PC-3 (cell line): ENCODE data around the gene SLC24A3. TPM values are rescaled to one million over a fixed set of nuclear protein-coding genes. Genes with fewer than 3 reads are reported as not detected.

Experiments used
- ATAC-seq: fragments of 200-7000 bp; cut with Tn5 transposase; 2 replicates; pipeline ENCODE4 v1.9.1; 2020; ENCODE audit warnings: mild to moderate bottlenecking, moderate library complexity
- BruUV-seq: library from RNA; stranded (reverse); fragments of 400-500 nt; replicated peaks from 2 replicates; lab custom pipeline; 2021; lab: Mats Ljungman, UMichigan
- CTCF ChIA-PET: fragments of 300-600 bp; sonication (Branson Sonifier 250); formaldehyde crosslinking; loops from one replicate; lab custom pipeline; 2022; ENCODE audit warnings: antibody characterized with exemption; lab: Charles Lee
- POLR2A ChIA-PET: fragments of 300-600 bp; sonication (Branson Sonifier 250); formaldehyde crosslinking; loops from one replicate; lab custom pipeline; 2022; ENCODE audit warnings: antibody characterized with exemption; ENCODE audit not compliant: unreplicated experiment; lab: Charles Lee
- DNase-seq: peaks from one replicate; pipeline ENCODE4 v3.0.0-alpha.2; 2015
- H2AFZ ChIP-seq: fragments of 300-600 bp; sonication (generic); 2 replicates; pipeline ENCODE4 v1.6.0; 2016; ENCODE audit warnings: antibody characterized with exemption, low read length
- H3F3A ChIP-seq: fragments of 300-600 bp; sonication (generic); one replicate; pipeline ENCODE4 v1.6.0; 2017; ENCODE audit warnings: antibody characterized with exemption, low read length, control low read depth, mild to moderate bottlenecking; ENCODE audit not compliant: unreplicated experiment
- H3K27ac ChIP-seq: fragments of 300-600 bp; sonication (generic); 2 replicates; pipeline ENCODE4 v1.5.1; 2016; ENCODE audit warnings: mild to moderate bottlenecking, low read length
- H3K27me3 ChIP-seq: fragments of 300-600 bp; sonication (generic); 2 replicates; pipeline ENCODE4 v1.6.1; 2016; ENCODE audit warnings: low read length, mixed read lengths
- H3K36me3 ChIP-seq: fragments of 300-600 bp; sonication (generic); 2 replicates; pipeline ENCODE4 v1.6.1; 2016; ENCODE audit warnings: low read depth, mixed run types, low read length, mixed read lengths
- H3K4me1 ChIP-seq: fragments of 300-600 bp; sonication (generic); 2 replicates; pipeline ENCODE4 v1.5.1; 2016; ENCODE audit warnings: low read length; ENCODE audit not compliant: insufficient read depth
- H3K4me2 ChIP-seq: fragments of 300-600 bp; sonication (generic); 2 replicates; pipeline ENCODE4 v1.6.0; 2016; ENCODE audit warnings: low read length
- H3K4me3 ChIP-seq: fragments of 300-600 bp; sonication (generic); 2 replicates; pipeline ENCODE4 v1.5.1; 2016; ENCODE audit warnings: mild to moderate bottlenecking, low read length, mixed read lengths
- H3K79me2 ChIP-seq: fragments of 300-600 bp; sonication (generic); 2 replicates; pipeline ENCODE4 v1.6.1; 2017; ENCODE audit warnings: low read length, mixed read lengths
- H3K9ac ChIP-seq: fragments of 300-600 bp; sonication (generic); 2 replicates; pipeline ENCODE4 v1.6.0; 2016; ENCODE audit warnings: mild to moderate bottlenecking, low read length
- H3K9me2 ChIP-seq: fragments of 300-600 bp; sonication (generic); replicated peaks from 2 replicates; pipeline ENCODE4 v1.6.1; 2016; ENCODE audit warnings: mixed run types, low read length, mixed read lengths
- H3K9me3 ChIP-seq: fragments of 300-600 bp; sonication (generic); 2 replicates; pipeline ENCODE4 v1.6.1; 2016; ENCODE audit warnings: low read length, mixed read lengths
- H4K20me1 ChIP-seq: fragments of 300-600 bp; sonication (generic); 2 replicates; pipeline ENCODE4 v1.6.1; 2016; ENCODE audit warnings: low read length, mixed read lengths
- EZH2 ChIP-seq: fragments of 300-600 bp; sonication (generic); IDR thresholded peaks from one replicate; pipeline ENCODE4 v1.6.1; 2017; ENCODE audit warnings: antibody characterized with exemption, mild to moderate bottlenecking, low read length; ENCODE audit not compliant: unreplicated experiment
- EZH2phosphoT487 ChIP-seq: fragments of 300-600 bp; sonication (generic); IDR thresholded peaks from 2 replicates; pipeline ENCODE4 v1.6.1; 2018; ENCODE audit warnings: mild to moderate bottlenecking, antibody characterized with exemption, low read length, borderline replicate concordance
- intact Hi-C: fragments of 100-400 bp; cut with micrococcal nuclease; formaldehyde crosslinking; loops from 2 replicates; pipeline ENCODE4 v1.9.0; 2023
- total RNA-seq: library from RNA; depleted of rRNA; stranded (reverse); fragments of >200 nt; gene quantifications from 2 replicates; pipeline ENCODE4 v1.2.3, GENCODE V29; 2014
- TF ChIP-seq, protein P1 (sequence below): fragments of 300-600 bp; sonication (generic); conservative IDR thresholded peaks from 2 replicates; pipeline ENCODE4 v1.5.1; 2017; ENCODE audit warnings: antibody characterized with exemption, low read depth, mild to moderate bottlenecking, low read length

The SLC24A3 gene
- total RNA-seq, 1 experiment from 2014 or later = 0.11 TPM

DNA sequence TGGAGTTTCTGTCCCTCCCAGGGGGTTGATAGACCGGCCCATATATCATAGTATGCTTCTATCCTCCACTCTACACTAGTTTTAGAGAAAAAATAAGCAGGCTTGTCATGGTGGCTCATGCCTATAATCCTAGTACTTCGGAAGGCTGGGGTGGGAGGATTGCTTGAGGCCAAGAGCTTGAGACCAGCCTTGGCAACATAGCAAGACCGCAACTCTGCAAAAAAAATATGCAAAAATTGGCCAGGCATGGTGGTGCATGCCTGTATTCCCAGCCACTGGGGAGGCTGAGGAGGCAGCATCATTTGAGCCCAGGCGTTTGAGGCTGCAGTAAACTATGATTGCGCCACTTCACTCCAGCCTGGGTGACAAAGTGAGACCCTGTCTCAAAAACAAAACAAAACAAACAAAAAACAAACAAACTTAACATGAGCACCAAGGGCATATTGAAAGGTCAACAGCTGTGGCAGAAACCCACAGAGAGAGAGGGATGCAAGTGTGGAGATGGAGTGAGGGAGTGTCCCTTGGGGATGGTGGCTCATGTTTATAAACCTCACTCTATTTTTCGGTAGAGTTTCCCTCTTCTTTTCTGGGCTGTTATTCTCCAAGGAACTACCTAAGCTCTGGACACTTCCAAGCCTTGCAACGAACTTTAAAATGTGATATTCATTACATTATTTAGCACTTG lies 24.1 kb downstream of the SLC24A3 start:
- no peak overlapping the region for H3K27ac ChIP-seq
- H4K20me1 ChIP-seq = no peaks in the 10 kb centered on the region
- H3K36me3 ChIP-seq = no peaks in the 10 kb centered on the region
- POLR2A ChIA-PET = no interaction called here
- no peaks in the 10 kb centered on the region for H3K9me2 ChIP-seq
- no peak overlapping the region for H3K4me3 ChIP-seq
- ATAC-seq (no peak), DNase-seq (no peak)
- no peak overlapping the region for H3K4me2 ChIP-seq
- H2AFZ ChIP-seq = no peak overlapping the region
- no TSS peak for BruUV-seq
- no peaks in the 10 kb centered on the region for H3F3A ChIP-seq
- H3K79me2 ChIP-seq = no peaks in the 10 kb centered on the region
- H3K9me3 ChIP-seq = no peaks in the 10 kb centered on the region
- TF ChIP-seq EZH2 (no peak), EZH2phosphoT487 (no peak)
- TF ChIP-seq, protein P1, sequence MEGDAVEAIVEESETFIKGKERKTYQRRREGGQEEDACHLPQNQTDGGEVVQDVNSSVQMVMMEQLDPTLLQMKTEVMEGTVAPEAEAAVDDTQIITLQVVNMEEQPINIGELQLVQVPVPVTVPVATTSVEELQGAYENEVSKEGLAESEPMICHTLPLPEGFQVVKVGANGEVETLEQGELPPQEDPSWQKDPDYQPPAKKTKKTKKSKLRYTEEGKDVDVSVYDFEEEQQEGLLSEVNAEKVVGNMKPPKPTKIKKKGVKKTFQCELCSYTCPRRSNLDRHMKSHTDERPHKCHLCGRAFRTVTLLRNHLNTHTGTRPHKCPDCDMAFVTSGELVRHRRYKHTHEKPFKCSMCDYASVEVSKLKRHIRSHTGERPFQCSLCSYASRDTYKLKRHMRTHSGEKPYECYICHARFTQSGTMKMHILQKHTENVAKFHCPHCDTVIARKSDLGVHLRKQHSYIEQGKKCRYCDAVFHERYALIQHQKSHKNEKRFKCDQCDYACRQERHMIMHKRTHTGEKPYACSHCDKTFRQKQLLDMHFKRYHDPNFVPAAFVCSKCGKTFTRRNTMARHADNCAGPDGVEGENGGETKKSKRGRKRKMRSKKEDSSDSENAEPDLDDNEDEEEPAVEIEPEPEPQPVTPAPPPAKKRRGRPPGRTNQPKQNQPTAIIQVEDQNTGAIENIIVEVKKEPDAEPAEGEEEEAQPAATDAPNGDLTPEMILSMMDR = no peak
- H3K4me1 ChIP-seq = no peaks in the 10 kb centered on the region
- H3K9ac ChIP-seq = no peak overlapping the region
- H3K27me3 ChIP-seq = peaks cover 81% of the 10 kb centered on the region
- CTCF ChIA-PET = no interaction called here
- intact Hi-C loops = no loop called here

DNA sequence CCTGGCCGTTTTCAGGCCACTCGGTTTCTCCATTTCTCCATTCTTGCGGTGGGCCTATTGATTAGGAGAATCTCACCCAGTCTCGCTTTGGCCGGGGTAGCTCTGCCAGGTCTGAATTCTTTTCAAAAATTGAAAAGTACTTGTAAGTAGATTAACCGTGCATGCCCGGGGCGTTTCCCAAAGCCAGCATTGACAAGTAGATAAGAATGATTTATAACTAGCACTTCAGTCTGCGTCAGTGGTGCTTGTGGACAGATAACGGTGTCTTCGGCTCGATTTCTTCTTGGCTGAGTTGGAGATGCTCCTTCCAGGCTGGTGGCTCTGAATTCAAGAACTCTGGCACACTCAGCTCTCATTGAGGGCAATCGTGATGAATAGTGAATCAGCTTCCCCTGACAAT lies 29.0 kb downstream of the SLC24A3 start:
- Histone ChIP-seq H3K9me3 (no peaks in the 10 kb centered on the region), H3K79me2 (no peaks in the 10 kb centered on the region), H3K4me3 (no peak overlapping the region), H3K9me2 (no peaks in the 10 kb centered on the region), H3K36me3 (no peaks in the 10 kb centered on the region), H3K9ac (no peak overlapping the region), H3F3A (no peaks in the 10 kb centered on the region), H3K4me1 (no peaks in the 10 kb centered on the region), H3K27me3 (peaks cover 86% of the 10 kb centered on the region), H3K4me2 (no peak overlapping the region), H4K20me1 (no peaks in the 10 kb centered on the region), H3K27ac (no peak overlapping the region), H2AFZ (no peak overlapping the region)
- TF ChIP-seq, protein P1 = no peak
- TF ChIP-seq EZH2phosphoT487 (no peak), EZH2 (no peak)
- DNase-seq (no peak), ATAC-seq (no peak)
- POLR2A ChIA-PET = no interaction called here
- intact Hi-C loops = no loop called here
- no TSS peak for BruUV-seq
- CTCF ChIA-PET = no interaction called here

DNA sequence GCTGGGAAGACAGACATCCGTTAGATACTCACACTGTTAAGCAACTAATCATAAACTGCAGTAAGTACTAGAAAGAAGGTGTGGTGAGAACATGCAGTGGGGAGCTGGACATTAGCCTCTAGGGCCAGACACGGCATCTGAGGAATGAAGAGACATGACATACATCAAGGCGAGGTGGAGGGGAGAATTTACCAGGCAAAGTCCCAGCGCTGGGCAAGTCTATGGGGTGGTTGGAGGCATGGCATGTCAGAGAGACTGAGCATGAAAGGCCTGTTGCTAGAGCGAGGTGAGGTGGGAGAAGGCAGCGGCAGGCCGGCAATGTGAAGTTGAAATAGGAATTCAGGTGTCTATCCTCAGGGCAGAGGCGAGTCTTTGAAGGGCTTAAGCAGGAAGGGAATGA lies 31.8 kb downstream of the SLC24A3 start:
- BruUV-seq = no TSS peak
- POLR2A ChIA-PET = no interaction called here
- no peak for TF ChIP-seq EZH2phosphoT487

More for the DNA sequence above, 31.8 kb downstream of the SLC24A3 start:
- no peak overlapping the region for H3K27ac ChIP-seq
- H3F3A ChIP-seq = no peaks in the 10 kb centered on the region
- no peak overlapping the region for H2AFZ ChIP-seq
- ATAC-seq = no peak
- H3K27me3 ChIP-seq = peaks cover 77% of the 10 kb centered on the region
- no peaks in the 10 kb centered on the region for H3K36me3 ChIP-seq
- no peak for DNase-seq
- H3K4me1 ChIP-seq = no peaks in the 10 kb centered on the region
- no peak overlapping the region for H3K4me2 ChIP-seq
- intact Hi-C loops = no loop called here
- H3K79me2 ChIP-seq = no peaks in the 10 kb centered on the region
- CTCF ChIA-PET = no interaction called here
- H3K9ac ChIP-seq = no peak overlapping the region
- no peak overlapping the region for H3K4me3 ChIP-seq
- no peaks in the 10 kb centered on the region for H4K20me1 ChIP-seq
- no peaks in the 10 kb centered on the region for H3K9me3 ChIP-seq
- no peaks in the 10 kb centered on the region for H3K9me2 ChIP-seq
